GM19035 (cell line): ENCODE measurements around the gene PRAF2.

ENCODE experiments used
- ATAC-seq: cut with Tn5 transposase; IDR thresholded peaks from one replicate; pipeline ENCODE4 v1.9.1; 2021; ENCODE audit not compliant: unreplicated experiment

PRAF2 gene

GRCh38 chrX:49075347-49075746 lies 1.5 kb upstream of the PRAF2 start:
- ATAC-seq: no peak

DNA sequence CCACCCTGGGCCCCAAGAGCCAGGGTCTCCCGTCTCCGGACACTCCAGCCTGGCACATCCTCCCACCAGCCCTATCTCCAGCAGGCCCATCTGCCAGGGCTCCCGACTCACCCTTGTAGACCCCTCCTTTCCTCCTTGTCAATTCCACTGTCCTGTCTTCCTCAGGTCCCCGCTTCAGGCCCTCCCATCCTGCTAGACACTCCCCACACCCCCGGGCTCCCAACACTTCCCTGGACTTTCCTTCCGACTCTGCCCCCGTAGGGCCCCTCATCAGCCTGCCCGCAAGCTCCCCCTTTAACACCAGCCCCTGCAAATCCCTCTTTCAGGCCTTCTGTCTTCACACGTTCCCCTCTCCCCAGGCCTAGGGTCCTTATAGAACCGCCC lies 1.1 kb downstream of the PRAF2 start:
- ATAC-seq: no peak

GRCh38 chrX:49071877-49072711 lies 1.7 kb downstream of the PRAF2 start:
- ATAC-seq: no peak

DNA sequence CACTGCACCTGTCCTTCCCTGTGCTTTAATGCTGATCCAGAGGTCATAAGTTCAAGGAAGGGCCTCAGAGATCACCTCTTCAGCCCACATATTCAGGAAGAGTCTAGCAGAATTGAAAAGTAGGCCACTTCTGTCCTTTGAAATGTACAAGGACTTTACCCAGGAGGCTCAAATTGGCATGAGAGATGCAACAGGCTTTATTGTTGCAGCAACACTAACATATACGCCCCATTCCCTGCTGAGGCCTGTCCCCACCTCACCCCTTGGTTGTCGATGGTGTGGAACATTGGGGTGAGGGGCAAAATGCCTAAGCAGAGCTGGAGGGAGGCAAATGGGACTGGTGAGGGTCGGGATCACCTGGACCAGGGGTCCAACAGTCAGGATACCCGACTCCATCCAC lies 2.8 kb downstream of the PRAF2 start:
- ATAC-seq: no peak

- ATAC-seq: no peak
Observed at GRCh38 chrX:49069038-49069437, 4.8 kb downstream of the PRAF2 start.

- ATAC-seq: no peak
Observed at GRCh38 chrX:49067285-49068120, 6.3 kb downstream of the PRAF2 start.

DNA sequence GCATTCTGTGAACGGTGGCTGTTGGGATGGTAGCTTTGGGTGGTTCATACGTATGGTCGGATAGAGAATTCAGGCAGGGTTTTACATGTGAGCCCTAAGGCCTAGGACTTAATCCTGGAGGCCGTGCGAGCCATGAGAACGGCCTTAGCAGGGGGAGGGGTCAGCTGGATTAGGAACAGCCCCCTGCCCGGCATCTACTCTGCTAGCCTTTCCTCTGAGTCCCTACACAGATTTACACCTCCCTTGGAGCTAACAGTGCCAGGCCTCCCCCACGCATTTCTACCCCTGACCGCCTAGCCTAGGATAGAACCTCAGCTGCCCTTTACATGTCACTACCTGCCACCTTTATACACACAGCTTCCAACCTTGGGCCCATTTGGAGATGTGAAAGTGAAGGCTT lies 7.1 kb downstream of the PRAF2 start:
- ATAC-seq: no peak

GRCh38 chrX:49066278-49066677 lies 7.5 kb downstream of the PRAF2 start:
- no peak for ATAC-seq

GRCh38 chrX:49064735-49065134 lies 9.1 kb downstream of the PRAF2 start:
- ATAC-seq: no peak

- ATAC-seq: no peak
Observed at GRCh38 chrX:49064303-49064702, 9.5 kb downstream of the PRAF2 start.

DNA sequence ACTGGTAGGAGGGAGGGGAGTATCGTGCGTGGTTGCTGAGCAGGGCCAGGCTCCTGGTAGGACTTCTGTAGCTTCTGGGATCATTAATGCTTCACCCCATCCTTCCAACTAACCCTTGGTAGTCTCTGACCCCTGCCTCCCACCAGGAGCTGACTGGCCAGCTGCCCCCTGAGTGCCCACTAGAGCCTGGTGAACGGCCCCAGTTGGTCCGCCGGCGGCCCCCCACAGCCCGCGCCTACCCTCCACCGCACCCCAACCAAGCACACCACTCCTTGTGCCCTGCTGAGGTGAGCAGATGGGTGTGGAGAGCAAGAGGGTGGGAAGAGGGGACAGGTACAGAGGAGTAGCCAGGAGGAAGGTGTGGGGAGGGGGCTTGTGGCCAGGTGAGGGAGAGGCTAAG lies 10.1 kb downstream of the PRAF2 start:
- no peak for ATAC-seq

- ATAC-seq: no peak
Observed at GRCh38 chrX:49061916-49062315, 11.9 kb downstream of the PRAF2 start.

DNA sequence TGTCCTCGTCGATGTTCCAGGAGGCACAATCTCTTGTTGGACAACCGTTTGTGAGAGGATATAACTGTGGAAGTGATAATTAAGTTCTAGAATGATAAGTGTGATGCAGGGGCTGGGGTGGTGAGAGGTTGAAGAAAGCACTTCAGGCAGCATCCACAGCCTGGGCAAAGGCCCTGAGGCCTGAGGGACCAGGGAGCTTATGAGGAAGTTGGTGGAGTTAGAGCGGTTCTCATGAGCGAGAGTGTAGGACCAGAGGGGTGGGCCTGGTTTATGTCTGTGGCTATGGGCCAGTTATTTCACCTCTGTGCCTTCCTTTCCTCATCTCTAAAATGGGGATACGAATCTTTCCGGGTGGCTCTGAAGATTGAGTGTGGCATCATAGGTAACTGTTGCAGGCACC lies 12.3 kb downstream of the PRAF2 start:
- ATAC-seq: no peak

DNA sequence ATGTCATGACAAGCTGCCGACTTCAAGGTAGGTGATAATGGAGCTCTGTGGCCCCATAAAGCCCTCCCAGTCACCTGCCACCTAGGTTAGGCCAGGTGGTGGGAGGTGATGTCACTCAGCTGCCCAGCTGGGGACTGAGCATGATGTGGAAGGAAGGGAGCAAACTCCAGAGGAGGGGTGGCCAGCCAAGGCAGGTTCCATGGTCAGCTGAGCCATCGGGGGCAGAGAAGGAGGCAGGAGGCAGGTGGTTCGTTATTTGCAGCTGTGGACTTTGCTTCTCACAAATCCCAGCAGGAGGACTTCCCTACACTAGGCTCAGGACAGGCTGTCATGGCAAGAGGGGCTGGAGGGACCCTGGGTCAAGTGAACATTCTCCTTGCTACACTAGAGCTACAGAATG lies 12.9 kb downstream of the PRAF2 start:
- no peak for ATAC-seq

DNA sequence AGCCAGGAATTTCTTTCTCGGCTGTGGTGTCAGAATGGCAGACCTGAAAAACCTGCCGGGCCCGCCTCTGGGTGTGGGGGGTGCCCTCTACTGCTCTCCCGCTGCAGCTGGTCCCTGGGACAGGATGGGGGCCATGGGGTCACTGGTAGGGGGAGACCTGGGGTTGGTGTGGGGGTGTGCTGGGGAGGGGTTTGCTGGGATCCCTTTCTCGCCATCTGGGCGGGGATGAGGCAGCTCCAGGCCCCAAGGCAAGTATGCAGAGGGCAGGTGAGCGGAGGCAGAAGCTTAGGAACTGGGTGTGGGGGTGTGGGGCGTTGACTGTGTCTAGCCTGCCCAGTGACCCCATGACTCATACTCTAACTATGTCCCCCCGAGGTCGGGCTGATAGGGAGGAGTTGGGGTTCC lies 14.1 kb downstream of the PRAF2 start:
- no peak for ATAC-seq

DNA sequence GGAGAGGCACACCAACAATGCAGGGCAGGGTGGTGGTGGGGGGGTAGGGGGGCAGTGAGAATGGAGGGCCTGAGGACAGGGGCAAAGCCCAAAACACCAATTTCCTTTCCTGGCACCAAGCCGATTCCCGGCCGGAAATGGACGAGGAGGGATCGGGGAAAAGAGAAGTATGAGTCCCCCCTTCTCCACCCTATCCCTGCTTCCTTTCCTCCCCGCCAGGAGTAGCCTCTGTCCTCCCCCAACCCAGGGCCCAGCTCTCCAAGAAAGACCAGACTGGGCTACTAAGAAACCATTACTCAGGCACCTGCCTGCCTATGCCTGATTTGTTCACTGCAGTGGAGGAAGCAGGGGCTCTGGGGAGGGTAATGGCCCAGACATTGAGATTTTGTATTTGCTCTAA lies 14.6 kb downstream of the PRAF2 start:
- no peak for ATAC-seq

GRCh38 chrX:49058794-49059193 lies 15.0 kb downstream of the PRAF2 start, which contains the start of gene CCDC120:
Gene CCDC120 (plus strand): TSS chrX:49058999. CDS start chrX:49062042, 3,043 bp downstream.
- no peak for ATAC-seq

DNA sequence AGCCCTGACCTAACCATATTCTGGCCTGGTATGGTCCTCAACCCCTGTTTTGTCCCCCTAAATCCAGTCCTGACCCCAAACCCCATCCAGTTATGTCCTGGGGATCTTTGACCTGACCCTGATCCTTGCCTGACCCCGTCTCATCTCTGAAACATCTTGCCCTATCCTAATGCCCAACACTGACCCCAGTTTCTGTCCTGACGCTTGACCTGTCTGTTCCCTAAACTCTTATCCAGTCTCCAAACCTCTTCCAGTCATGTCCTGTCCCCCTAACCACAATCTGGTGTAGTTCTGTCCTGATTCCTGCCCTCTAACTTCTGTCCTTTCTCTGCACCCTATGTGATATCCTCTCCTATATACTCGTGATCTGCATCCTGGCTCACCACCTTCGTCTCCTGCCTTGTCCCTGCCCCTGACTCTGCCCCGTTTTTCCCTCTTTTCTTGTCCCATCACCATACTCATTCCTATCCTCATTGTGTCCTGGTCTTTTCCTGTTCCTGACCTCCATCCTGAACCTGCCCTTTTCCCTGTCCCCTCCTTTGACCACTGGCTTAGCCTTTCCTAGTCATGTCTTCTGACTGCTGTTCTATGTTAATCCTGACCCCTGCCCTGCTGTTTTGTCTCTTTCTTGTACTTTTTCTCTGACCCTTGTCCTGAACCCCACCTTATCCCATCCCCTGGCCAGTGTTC lies 19.6 kb downstream of the PRAF2 start:
- no peak for ATAC-seq

- ATAC-seq: no peak
Observed at GRCh38 chrX:49053223-49054072, 20.4 kb downstream of the PRAF2 start.

- ATAC-seq: no peak
Observed at GRCh38 chrX:49043987-49044281, 29.9 kb downstream of the PRAF2 start.
